Activated CD4-positive, alpha-beta T cell treated with anti-CD3 and anti-CD28 coated beads, Interleukin-2, Interleukin-6, amounts not matched to agents 100 ng/mL and 50 ng/mL, durations not matched to agents 16 hours and 8 hours (primary cell): Measurements from ENCODE around the gene FES.

ENCODE experiments used
- DNase-seq: peaks from one replicate; pipeline ENCODE4 v3.0.0-alpha.2; 2020

Gene FES

DNA sequence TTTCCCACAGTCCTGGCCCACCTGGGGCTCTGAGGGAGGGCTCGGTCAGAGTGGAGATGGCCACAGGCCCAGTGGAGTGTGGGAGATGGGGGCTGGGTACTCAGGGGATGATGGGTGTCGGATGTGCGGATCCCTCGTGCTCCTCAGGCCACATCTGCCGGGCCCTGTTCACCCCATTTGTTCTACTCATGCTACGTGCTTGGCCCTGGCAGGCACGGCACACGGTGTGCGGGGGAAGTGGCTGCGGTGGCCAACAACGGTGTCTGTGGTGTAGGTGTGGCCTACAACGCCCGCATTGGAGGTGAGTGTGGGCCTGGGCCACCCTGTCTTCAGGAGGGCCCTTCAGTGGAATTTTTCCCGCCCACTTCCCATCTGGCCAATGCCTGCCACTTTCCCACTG, 7.0 kb upstream of the FES start:
- DNase-seq: no peak

DNA sequence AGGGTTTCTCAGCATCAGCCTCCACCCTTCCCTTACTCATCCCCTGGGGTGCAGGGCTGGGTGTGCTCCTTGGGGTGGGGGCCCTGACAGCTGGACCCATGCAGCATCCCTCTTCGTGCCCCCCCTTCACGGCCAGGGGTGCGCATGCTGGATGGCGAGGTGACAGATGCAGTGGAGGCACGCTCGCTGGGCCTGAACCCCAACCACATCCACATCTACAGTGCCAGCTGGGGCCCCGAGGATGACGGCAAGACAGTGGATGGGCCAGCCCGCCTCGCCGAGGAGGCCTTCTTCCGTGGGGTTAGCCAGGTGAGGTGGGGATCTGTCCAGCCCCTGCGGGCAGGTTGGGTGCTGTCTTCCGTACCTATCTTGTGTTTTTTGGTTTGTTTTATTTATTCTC, 6.3 kb upstream of the FES start:
- DNase-seq: no peak

DNA sequence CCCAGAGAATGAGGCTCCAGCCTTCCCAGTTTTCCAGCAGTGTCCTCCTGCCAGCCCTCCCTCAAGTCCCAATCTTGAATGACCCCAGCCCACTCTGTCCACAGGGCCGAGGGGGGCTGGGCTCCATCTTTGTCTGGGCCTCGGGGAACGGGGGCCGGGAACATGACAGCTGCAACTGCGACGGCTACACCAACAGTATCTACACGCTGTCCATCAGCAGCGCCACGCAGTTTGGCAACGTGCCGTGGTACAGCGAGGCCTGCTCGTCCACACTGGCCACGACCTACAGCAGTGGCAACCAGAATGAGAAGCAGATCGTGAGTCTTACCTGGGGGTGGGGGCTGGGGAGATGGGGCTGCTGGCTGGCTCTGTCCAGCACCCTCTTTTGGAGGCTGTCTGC, 5.6 kb upstream of the FES start:
- no peak for DNase-seq

DNA sequence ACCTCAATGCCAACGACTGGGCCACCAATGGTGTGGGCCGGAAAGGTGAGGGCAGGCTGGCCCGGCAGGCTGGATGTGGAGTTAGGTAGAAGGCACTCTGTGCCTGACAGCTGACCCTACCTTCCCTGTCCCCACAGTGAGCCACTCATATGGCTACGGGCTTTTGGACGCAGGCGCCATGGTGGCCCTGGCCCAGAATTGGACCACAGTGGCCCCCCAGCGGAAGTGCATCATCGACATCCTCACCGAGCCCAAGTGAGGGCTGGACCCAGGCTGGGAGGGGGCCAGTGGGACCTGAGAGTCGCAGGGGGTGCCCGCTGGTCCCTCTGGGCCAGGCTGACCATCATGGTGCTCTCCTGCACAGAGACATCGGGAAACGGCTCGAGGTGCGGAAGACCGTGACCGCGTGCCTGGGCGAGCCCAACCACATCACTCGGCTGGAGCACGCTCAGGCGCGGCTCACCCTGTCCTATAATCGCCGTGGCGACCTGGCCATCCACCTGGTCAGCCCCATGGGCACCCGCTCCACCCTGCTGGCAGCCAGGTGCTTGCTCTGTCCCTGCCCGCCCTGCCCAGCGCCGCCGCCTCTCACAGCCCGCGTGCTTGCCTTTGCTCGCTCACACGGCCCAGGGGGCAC, 4.5 kb upstream of the FES start:
- no peak for DNase-seq

DNA sequence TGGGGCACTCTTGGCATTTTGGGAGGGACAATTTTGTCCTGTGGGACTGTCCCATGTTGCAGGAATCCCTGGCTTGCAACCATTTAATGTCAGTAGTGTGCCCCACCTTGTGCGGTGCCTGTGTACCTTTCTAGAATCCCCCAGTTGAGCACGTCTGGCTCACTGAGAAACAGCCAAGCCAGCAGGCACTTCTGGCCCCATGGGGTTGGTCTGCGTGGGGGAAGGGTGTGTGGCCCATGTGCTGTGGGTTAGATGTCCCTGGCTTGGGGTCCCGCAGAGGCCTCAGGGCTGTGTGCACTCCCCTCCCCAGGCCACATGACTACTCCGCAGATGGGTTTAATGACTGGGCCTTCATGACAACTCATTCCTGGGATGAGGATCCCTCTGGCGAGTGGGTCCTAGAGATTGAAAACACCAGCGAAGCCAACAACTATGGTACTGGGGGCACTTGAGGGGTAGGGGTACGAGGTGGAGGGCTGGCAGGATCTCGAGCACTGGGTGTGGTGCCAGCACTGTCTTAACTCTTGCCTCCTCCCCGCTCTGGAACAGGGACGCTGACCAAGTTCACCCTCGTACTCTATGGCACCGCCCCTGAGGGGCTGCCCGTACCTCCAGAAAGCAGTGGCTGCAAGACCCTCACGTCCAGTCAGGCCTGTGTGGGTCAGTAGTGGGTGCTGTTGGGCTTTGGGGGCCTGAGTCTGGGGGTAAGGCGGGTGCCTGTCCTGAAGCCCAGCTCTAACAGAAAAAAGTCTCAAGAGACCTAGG, 3.7 kb upstream of the FES start:
- no peak for DNase-seq

DNA sequence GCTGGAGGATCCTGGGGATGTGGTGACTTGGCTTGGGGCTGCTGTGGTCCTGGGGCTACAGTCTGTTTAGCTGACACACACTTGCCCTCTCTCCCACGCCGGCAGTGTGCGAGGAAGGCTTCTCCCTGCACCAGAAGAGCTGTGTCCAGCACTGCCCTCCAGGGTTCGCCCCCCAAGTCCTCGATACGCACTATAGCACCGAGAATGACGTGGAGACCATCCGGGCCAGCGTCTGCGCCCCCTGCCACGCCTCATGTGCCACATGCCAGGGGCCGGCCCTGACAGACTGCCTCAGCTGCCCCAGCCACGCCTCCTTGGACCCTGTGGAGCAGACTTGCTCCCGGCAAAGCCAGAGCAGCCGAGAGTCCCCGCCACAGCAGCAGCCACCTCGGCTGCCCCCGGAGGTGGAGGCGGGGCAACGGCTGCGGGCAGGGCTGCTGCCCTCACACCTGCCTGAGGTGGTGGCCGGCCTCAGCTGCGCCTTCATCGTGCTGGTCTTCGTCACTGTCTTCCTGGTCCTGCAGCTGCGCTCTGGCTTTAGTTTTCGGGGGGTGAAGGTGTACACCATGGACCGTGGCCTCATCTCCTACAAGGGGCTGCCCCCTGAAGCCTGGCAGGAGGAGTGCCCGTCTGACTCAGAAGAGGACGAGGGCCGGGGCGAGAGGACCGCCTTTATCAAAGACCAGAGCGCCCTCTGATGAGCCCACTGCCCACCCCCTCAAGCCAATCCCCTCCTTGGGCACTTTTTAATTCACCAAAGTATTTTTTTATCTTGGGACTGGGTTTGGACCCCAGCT, 2.9 kb upstream of the FES start:
- DNase-seq: no peak

DNA sequence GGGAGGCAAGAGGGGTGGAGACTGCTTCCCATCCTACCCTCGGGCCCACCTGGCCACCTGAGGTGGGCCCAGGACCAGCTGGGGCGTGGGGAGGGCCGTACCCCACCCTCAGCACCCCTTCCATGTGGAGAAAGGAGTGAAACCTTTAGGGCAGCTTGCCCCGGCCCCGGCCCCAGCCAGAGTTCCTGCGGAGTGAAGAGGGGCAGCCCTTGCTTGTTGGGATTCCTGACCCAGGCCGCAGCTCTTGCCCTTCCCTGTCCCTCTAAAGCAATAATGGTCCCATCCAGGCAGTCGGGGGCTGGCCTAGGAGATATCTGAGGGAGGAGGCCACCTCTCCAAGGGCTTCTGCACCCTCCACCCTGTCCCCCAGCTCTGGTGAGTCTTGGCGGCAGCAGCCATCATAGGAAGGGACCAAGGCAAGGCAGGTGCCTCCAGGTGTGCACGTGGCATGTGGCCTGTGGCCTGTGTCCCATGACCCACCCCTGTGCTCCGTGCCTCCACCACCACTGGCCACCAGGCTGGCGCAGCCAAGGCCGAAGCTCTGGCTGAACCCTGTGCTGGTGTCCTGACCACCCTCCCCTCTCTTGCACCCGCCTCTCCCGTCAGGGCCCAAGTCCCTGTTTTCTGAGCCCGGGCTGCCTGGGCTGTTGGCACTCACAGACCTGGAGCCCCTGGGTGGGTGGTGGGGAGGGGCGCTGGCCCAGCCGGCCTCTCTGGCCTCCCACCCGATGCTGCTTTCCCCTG, 2.2 kb upstream of the FES start:
- DNase-seq: no peak

DNA sequence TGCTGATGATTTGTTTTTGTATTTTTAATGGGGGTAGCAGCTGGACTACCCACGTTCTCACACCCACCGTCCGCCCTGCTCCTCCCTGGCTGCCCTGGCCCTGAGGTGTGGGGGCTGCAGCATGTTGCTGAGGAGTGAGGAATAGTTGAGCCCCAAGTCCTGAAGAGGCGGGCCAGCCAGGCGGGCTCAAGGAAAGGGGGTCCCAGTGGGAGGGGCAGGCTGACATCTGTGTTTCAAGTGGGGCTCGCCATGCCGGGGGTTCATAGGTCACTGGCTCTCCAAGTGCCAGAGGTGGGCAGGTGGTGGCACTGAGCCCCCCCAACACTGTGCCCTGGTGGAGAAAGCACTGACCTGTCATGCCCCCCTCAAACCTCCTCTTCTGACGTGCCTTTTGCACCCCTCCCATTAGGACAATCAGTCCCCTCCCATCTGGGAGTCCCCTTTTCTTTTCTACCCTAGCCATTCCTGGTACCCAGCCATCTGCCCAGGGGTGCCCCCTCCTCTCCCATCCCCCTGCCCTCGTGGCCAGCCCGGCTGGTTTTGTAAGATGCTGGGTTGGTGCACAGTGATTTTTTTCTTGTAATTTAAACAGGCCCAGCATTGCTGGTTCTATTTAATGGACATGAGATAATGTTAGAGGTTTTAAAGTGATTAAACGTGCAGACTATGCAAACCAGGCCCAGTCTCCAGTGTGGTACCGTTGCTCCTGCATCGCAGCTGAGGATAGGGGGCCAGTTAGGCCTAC, 1.4 kb upstream of the FES start:
- no peak for DNase-seq

DNA sequence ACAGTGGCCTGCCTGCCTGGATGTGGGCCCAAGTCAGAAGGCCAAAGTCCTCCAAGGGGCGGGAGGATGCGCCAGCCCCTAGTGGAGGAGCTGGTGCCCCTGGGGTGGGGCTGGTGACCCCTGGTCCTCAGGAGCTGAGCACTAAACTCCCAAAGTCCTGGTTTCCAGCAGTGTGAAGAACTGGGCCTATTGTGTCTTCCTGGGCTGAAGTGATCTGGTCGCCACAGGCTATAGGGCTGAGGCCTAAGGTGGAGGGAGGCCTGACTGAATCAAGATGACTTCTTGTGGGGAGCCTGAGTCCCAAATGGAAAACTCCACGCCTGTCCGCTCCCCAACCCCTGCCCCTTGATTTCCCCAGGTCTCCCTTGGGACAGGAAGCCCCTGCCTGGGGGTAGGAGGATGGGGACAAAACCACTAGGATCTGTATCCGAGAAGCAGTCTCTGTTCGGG, 753 bp upstream of the FES start:
- no peak for DNase-seq

DNA sequence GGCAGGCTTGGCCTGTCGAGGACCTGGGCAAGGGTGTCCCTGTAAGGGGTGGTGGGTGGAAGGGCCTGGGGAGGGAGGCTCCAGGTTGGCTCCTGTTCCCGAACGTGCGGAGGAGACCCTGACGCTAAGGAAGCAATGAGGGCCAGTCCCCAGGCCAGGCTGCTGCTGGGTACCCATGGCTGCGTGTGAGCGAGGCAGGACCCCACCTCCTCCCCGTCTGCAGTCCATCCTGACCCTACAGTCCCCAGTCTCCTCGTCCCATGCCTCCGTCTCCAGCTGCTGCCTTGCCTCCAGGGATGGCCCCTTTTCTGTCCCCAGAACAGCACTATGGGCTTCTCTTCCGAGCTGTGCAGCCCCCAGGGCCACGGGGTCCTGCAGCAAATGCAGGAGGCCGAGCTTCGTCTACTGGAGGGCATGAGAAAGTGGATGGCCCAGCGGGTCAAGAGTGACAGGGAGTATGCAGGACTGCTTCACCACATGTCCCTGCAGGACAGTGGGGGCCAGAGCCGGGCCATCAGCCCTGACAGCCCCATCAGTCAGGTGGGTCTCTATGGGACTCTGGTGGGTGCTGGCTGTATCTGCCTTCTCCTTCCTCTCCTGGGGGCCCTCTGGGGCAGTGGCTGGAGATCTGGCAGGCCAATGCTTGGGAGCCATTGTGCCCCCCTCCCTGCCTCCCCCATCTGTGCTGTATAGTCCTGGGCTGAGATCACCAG, 571 bp downstream of the FES start:
- DNase-seq: no peak

DNA sequence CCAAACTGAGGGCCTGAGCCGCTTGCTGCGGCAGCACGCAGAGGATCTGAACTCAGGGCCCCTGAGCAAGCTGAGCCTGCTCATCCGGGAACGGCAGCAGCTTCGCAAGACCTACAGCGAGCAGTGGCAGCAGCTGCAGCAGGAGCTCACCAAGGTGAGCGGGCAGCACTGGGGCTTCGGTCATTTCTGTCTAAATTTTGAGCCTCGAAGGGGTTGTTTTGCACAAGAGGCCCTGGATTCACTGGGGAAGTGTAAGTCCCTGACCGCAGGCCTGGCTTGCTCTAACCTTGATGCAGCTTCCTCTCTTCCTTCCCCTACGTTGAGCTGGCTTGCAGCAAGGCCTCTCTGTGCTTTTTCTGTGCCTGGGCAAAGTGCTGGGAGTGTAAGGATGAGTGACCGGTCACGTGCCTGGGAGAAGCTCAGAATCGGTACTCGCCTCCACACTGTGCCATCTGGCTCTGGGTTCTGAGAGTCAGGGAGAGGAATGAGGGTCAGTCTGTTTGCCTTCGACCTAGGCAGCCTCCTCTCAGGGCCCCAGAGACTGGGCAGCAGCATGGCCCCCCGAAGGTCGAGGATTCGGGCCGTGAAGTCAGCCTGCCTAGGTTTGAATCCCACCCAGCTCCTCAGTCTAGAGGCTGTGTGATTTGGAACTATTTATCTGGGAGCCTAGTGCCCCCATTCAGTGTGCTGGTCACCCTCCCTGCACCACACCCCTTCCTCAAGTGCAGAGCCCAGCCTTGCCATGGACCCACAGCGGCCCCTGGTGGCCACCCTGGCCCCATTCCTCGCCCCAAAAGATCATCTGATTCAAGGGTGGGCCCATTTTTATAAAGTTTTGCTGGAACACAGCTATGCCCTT, 1.4 kb downstream of the FES start:
- DNase-seq: peak; percentile 88

DNA sequence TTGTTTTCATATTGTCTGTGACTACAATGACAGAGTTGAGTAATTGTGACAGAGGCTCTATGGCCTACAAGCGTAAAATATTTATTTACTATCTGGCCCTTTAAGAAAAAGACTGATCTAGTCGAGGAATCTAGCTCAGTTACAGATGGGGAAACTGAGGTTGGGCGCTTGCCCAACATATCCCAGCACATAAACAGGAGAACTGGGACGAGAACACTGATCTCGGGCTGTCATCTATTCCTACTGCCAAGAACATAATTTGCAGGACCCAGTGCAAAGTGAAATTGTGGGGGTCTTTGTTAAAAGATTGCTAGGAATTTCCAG, 1.9 kb downstream of the FES start:
- DNase-seq: no peak

DNA sequence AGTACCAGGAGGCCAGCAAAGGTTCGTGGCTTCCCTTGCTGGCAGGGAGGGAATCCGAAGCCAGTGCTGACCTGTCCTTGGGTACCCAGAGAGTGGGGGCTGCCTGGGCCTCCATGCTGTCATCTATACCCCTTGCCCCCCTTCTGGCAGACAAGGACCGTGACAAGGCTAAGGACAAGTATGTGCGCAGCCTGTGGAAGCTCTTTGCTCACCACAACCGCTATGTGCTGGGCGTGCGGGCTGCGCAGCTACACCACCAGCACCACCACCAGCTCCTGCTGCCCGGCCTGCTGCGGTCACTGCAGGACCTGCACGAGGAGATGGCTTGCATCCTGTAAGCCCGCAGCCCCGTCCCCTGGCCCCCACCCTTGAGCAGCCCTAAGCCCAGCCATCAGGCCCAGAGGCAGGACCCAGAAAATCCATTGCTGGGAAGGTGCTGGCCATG, 2.8 kb downstream of the FES start:
- DNase-seq: no peak

DNA sequence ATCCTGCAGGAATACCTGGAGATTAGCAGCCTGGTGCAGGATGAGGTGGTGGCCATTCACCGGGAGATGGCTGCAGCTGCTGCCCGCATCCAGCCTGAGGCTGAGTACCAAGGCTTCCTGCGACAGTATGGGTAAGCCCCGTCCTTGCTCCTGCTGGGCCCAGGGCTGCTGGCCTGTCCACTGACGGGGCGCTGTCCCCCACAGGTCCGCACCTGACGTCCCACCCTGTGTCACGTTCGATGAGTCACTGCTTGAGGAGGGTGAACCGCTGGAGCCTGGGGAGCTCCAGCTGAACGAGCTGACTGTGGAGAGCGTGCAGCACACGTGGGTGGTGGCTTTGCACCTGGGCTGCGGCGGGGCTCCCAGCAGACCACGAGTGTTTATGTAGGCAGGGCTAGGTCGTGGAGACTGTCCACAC, 5.0 kb downstream of the FES start:
- no peak for DNase-seq

DNA sequence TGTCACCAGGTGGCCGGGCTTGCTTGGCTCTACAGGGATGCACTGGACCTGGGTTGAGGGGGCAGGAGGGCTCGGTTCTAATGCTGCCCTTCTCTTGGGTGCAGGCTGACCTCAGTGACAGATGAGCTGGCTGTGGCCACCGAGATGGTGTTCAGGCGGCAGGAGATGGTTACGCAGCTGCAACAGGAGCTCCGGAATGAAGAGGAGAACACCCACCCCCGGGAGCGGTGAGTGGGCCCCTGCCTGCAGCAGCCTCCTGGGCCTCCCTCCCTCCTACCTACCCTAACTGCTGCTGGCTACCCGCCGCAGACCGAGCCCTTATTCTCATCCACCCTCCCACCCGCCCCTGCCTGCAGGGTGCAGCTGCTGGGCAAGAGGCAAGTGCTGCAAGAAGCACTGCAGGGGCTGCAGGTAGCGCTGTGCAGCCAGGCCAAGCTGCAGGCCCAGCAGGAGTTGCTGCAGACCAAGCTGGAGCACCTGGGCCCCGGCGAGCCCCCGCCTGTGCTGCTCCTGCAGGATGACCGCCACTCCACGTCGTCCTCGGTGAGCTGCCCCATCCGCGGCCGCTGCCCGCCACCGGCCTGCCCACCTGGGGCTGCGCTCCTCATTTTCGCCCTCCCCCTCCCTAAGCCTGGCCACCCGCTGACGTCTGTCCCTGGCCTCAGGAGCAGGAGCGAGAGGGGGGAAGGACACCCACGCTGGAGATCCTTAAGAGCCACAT, 5.6 kb downstream of the FES start:
- DNase-seq: no peak

DNA sequence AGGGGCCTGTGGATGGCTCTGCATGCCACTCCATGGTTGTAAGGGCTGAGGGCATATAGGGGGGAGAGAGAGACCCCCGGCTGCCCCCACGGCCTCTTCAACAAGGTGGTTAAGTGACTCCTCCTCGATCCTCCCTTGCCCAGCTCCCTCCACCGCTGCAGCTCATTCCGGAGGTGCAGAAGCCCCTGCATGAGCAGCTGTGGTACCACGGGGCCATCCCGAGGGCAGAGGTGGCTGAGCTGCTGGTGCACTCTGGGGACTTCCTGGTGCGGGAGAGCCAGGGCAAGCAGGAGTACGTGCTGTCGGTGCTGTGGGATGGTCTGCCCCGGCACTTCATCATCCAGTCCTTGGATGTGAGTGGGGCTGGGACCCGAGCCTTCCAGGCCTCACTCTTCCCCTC, 6.5 kb downstream of the FES start:
- no peak for DNase-seq

DNA sequence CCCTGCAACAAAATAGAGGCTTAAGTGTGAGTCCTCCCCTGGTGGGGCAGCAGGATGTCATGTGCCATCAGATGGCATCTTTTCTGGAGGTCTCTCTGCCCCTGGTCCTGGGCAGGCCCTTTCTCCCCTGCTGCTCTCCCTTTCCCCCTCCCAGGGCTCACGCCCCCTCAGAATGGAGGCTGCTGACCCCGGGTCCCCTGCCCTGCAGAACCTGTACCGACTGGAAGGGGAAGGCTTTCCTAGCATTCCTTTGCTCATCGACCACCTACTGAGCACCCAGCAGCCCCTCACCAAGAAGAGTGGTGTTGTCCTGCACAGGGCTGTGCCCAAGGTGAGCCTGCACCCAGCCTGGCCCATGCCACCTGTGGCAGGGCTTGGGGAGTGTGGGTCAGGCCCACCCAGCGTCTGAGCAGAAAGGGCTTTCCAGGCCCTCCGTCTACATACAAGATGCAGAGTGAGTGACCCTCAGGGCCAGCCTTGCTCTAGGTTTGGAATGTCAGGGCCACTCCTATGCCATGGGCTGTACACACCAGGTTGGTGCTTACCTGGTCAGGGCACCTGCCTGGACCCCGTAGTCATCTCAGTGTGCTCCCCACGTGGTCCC, 7.1 kb downstream of the FES start:
- DNase-seq: no peak

DNA sequence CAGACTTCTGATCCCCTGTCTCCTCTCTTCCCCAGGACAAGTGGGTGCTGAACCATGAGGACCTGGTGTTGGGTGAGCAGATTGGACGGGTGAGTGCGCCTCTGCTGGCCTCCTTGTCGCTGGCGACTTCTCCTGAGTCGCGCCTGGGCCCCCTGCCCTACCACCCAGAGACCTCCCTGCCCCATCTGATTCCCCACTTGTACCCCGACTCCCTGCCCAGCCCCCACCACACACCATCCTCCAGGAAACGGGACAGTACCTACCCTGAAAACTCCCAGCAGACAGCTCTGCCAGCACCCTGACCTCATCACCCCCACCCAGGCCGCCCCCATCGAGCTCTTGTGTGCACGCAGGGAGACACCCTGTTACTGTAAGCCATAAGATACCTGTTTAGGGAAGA, 7.7 kb downstream of the FES start:
- DNase-seq: no peak

DNA sequence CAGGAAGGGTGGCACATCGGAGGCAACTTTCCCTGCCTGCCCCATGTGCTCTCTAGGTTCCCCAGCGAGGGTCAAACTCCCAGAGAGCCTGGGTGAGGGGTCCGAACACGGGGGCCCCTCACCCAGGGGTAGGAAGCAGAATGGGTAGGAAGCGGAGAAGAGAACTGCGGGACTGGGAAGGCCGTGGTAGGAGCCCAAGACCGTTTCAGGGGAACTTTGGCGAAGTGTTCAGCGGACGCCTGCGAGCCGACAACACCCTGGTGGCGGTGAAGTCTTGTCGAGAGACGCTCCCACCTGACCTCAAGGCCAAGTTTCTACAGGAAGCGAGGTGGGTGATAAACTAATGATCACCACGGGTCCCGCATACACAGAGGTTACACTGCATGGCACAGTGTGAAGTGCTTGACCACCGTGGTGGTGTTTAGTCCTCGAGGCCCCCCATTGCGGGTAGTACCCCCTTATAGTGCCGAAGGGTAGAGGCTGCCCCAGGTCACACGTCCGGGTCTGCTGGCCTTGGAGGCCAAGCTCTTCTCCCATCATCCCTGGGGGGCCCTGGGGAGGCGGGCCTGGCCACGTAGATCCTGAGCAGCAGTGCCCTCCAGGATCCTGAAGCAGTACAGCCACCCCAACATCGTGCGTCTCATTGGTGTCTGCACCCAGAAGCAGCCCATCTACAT, 8.3 kb downstream of the FES start:
- DNase-seq: no peak
